NCI-H1694 treated with DMSO at 0.1 percent for 48 hours (cell line): ENCODE data around the gene RPS25.
"Not testable (repeated sequence)": the region's sequence is repeated elsewhere in the genome, so short reads cannot be mapped to it uniquely, and the experiment has no call there.

Experiments used
- DNase-seq: peaks from one replicate; lab custom pipeline; 2025; lab: John Stamatoyannopoulos, UW

Gene RPS25

DNA sequence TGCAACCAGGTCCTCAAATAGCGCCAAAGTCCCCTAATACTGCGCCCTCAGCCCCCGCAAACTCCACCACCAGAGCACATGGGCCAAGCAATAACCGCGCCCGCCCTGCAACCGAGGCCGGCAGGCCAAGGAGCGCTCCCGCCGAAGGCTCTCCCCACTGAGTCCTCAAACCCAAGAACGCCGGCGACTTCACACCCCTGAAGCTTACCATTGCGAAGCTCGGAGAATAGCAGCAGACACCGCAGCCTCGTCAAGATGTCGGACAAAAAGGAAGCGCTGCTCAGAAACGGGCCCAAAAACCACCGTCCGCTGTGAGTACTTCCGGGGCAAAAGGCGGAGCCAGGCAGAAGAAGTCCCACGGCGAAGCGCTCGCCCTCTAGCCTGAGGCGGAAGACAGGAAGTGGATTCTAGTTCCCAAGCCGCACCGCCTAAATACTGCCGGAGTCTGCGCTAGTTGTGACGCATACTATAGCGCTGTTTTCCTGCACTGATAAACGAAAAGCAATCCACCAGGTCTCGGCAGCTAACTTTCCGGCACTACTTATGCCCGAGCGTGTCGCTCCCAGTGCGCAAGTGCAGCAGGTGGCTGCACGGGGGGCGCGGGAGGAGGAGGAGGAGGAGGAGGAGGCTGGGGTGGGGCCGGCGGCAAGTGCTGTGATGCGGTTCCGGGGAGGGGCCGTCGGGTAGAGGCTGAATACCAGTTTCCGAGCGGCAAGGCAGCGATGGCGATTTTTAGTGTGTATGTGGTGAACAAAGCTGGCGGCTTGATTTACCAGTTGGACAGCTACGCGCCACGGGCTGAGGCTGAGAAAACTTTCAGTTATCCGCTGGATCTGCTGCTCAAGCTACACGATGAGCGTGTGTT is at the start of gene RPS25, which contains the start of gene TRAPPC4:
TSS of gene RPS25 (minus strand) at position 270 of the 865 bp plus-strand sequence. CDS start at position 211, 59 bp downstream.
TSS of gene TRAPPC4 (plus strand) at position 693 of the 865 bp plus-strand sequence. CDS start at position 723, 30 bp downstream.
- peak; percentile 72 for DNase-seq

DNA sequence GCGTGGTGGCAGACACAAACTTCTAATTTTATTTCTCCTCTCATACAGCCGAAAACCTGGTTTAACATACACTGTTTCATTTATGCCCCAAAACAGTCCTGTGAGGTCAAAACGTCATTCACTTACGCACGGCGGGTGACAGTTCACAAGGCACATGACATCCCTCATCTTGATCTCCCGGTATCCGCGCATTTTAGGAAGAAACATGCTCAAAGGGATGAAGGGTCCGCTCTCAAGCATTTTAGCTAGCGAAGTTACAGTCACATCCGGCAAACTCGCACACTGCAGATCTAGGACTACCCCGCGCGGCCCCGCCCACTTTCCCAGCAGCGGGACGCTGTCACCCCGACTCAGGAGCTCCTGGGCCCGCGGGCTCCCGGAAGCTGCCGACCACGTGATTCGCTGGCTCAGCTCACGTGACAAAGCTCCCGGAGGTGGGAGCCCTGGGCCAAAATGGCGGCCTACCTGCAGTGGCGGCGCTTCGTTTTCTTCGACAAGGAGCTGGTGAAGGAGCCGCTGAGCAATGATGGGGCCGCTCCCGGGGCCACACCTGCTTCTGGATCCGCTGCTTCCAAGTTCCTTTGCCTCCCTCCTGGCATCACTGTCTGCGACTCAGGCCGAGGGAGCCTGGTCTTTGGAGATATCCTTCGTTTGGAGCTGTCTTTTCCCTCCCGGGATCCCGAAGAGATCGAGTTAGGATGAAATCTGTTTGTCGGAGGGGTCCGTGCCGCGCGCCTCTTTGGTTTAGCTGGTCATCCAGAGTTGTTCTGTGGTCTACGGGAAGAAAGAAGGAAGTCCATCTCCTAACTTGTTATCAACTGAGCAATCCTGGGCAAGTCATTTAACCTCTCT is 49.5 kb upstream of the RPS25 start, which contains the start of gene VPS11:
TSS of gene VPS11 (plus strand) at position 448 of the 852 bp plus-strand sequence. CDS start at position 454, 6 bp downstream.
- peak; percentile 43 for DNase-seq

DNA sequence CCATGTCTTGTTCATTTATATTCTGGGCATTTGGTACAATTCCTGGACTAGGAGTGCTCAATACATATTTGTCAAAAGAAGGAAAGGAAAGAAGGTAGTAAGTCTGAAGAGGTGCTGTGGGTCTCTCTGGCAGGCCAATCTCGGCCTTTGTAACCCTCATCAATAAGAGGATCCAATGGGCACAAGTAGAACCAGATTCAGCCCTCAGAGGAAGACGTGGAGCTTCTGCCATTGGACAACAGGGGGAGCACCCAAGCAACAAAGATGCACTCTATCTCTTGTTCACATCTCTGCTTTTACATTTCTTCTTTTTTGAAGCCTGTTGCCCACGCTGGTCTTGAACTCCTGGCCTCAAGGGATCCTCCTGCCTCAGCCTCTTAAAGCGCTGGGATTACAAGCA is 47.2 kb upstream of the RPS25 start:
- no peak for DNase-seq

- DNase-seq = no peak
These were observed 44.6 kb upstream of the RPS25 start for GRCh38 chr11:119062779-119063178.

DNA sequence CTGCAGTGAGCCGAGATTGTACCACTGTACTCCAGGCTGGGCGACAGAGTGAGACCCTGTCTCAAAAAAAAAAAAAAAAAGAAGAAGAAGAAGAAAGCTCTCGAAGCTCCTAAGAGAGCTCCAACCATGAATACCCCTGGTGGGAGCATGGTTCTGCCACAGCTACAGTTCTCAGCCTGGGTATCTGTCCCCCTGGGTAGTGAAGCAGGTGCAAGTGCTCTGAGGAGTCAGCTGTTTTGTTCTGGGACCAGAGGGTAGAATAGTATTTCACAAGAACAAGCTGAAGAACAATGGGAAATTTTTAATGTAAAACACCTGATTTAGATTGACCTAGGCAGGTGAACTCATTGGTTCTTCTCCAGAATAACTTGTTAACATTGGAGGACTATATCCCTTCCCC is 43.1 kb upstream of the RPS25 start:
- DNase-seq = no peak

GRCh38 chr11:119059128-119059527 is 41.0 kb upstream of the RPS25 start:
- not testable (repeated sequence) for DNase-seq

- peak; percentile 44 for DNase-seq
These were observed 39.0 kb upstream of the RPS25 start, which contains the start of gene HYOU1 for GRCh38 chr11:119057000-119057769. Gene HYOU1, minus strand, starts transcription at chr11:119057205. Its CDS starts 1,045 bp downstream, at chr11:119056160.

GRCh38 chr11:119056421-119056999 is 38.4 kb upstream of the RPS25 start:
- DNase-seq = no peak

GRCh38 chr11:119055901-119056300 is 37.8 kb upstream of the RPS25 start:
- DNase-seq = no peak

DNA sequence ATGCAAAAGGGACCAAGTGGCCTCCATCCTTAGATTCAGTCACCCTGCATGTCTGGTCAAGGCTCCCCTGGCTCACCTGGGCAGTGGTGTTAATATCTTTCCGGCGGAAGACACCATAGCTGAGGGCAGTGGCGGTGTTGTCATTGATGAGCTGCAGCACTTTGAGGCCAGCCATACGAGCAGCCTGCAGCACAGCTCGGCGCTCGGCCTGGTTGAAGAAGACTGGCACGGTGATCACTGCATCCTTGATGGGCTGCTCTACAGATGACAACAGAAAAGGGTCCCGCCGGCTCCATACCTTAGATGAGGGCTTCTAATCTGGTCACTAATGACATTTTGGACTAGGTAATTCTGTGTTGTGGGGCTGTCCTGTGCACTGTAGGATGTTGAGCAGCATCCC is 36.3 kb upstream of the RPS25 start:
- no peak for DNase-seq

GRCh38 chr11:119052163-119052814 is 34.1 kb upstream of the RPS25 start:
- DNase-seq = no peak

GRCh38 chr11:119051440-119052162 is 33.5 kb upstream of the RPS25 start:
- no peak for DNase-seq

DNA sequence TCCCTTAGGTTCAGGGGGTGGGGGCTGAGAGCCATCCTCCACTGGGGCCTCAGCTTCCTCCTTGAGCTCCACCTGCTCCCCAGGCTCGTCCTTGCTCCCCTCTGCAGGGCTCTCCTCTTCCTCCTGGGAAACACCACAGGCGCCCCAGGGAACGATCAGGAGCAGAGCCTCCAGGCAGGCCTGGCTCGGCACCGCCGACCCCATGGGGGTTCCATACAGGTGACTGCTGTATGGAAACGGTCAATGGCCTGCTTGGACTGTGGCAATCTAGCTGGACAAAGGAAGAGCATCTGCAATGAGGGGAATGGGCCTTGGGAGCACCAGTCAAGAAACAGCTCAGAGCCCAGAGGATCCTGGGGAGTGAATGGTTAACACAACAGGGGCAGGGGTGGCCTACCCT is 30.9 kb upstream of the RPS25 start:
- no peak for DNase-seq

DNA sequence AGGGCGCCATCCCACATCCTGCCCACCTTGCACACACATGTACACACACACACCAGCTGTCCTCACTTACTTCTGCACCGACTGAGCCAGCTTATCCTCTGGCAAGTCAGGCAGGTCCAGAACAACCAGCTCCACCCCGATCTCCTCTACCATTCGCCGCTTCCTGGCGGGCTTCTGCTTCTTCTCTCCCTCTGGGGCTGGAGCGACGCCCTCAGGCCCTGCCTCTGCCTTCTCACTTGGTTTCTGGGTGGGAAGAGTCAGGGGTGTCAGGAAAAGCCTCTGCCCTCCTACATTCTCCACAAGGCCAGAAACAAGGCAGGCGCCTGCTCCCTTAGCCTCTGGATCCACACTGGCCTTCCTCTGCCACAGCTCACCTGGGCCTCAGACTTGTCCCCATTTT is 30.5 kb upstream of the RPS25 start:
- DNase-seq = no peak

DNA sequence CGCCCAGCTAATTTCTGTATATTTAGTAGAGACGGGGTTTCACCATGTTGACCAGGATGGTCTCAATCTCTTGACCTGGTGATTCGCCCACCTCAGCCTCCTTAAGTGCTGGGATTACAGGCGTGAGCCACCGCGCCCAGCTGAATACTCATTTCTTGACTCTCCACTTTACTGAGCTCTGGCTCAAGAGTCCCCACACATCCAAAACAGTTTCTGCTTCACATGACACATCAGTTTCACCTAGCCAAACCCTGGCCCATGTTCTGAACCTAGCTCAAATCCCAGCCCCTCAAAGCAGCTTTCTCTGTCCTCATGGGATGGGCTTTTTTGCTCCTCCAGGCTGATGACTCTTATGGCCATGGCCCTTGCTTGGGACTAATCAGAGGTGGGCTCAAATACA is 29.1 kb upstream of the RPS25 start:
- no peak for DNase-seq

GRCh38 chr11:119046489-119046888 is 28.3 kb upstream of the RPS25 start:
- no peak for DNase-seq

GRCh38 chr11:119044708-119045107 is 26.6 kb upstream of the RPS25 start:
- no peak for DNase-seq

GRCh38 chr11:119042927-119043326 is 24.8 kb upstream of the RPS25 start:
- no peak for DNase-seq

DNA sequence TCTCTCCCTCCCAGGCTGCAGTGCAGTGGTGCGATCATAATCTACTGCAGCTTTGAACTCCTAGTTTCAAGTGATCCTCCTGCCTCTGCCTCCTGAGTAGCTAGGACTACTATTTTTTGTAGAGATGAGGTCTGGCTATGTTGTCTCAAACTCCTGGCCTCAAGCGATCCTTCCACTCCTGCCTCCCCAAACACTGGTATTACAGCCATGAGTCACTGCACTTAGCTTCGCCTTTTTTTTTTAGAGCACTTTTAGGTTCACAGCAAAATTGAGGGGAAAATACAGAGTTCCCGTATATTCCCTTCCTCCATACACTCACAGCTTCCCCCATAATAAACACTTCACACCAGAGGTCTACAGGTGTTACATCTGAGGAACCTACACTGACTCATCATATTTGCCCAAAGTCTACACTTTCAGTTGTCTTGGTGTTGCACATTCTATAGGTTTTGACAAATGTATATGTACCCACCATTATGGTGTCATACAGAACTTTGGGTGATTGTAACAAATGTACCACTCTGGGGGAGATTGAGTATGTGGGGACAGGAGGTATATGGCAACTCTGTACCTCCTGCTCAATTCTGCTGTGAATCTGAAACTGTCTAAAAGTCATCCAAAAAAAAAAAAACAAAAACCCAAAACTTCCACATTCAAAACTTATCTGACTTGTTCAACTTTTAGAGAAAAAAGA is 23.8 kb upstream of the RPS25 start:
- no peak for DNase-seq

- DNase-seq = not testable (repeated sequence)
These were observed 21.3 kb upstream of the RPS25 start for GRCh38 chr11:119039471-119039870.
